HG03280 (cell line): ENCODE data around the gene TJP3.
"Not testable (repeated sequence)": the region's sequence is repeated elsewhere in the genome, so short reads cannot be mapped to it uniquely, and the experiment has no call there.

Source experiments
- ATAC-seq: cut with Tn5 transposase; IDR thresholded peaks from one replicate; pipeline ENCODE4 v1.9.1; 2021; ENCODE audit warnings: mild to moderate bottlenecking, moderate library complexity; ENCODE audit not compliant: unreplicated experiment

TJP3 gene

GRCh38 chr19:3708207-3708931 is at the start of gene TJP3:
TSS of gene TJP3 (plus strand) at chr19:3708384. CDS start at chr19:3728433, 20,049 bp downstream.
- ATAC-seq, result no peak

- no peak for ATAC-seq
These were observed 49.1 kb upstream of the TJP3 start for GRCh38 chr19:3658870-3659745.

- ATAC-seq, result no peak
These were observed 48.5 kb upstream of the TJP3 start for GRCh38 chr19:3659746-3660112.

- no peak for ATAC-seq
These were observed 47.5 kb upstream of the TJP3 start for GRCh38 chr19:3660493-3661219.

GRCh38 chr19:3661284-3662238 is 46.6 kb upstream of the TJP3 start:
- ATAC-seq, result no peak

- no peak for ATAC-seq
These were observed 44.3 kb upstream of the TJP3 start for GRCh38 chr19:3663838-3664237.

- ATAC-seq, result no peak
These were observed 43.1 kb upstream of the TJP3 start for GRCh38 chr19:3664879-3665642.

GRCh38 chr19:3665681-3666544 is 42.3 kb upstream of the TJP3 start:
- no peak for ATAC-seq

GRCh38 chr19:3666545-3666856 is 41.7 kb upstream of the TJP3 start:
- ATAC-seq, result not testable (repeated sequence)

GRCh38 chr19:3667037-3667638 is 41.0 kb upstream of the TJP3 start:
- ATAC-seq, result no peak

- no peak for ATAC-seq
These were observed 40.4 kb upstream of the TJP3 start for GRCh38 chr19:3667766-3668165.

GRCh38 chr19:3668331-3669081 is 39.7 kb upstream of the TJP3 start:
- no peak for ATAC-seq

- ATAC-seq, result no peak
These were observed 38.9 kb upstream of the TJP3 start for GRCh38 chr19:3669082-3669946.

GRCh38 chr19:3669947-3670795 is 38.0 kb upstream of the TJP3 start:
- ATAC-seq, result no peak

GRCh38 chr19:3670796-3671679 is 37.1 kb upstream of the TJP3 start:
- ATAC-seq, result no peak
